ENCODE results near the gene KLHL26.

The KLHL26 gene

DNA sequence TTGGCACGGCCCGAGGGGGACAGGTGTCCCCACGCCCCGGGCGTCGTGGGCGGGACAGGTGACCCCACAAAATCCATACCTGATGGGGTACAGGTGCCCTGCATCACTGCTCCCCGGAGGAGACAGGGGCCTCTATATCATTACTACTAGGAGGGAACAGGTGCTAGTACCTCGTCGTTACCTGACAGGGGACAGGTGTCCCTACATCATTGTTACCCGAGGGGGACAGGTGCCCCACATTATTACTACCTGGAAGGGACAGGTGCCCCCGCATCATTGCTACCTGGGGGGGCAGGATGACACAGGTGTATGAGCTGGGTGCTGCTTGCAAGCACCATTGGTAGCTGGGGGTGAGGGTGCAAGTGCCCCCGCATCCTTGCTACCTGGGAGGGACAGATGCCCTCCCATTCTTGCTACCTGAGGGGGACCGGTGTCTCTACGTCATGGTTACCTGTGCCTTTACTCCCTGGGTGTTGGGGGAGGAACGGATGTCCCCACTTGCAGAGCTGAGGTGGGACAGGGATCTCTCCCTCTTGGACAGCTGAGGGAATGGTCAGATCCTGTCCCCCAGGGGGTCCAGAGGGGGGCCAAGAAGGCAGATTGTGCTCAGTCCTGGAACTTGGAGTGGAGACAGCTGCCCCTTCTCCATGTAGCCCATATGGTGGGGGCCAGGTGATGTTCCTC lies 47.3 kb downstream of the KLHL26 start:
- DNase-seq (ENCODE audit: low read depth) = no peak

DNA sequence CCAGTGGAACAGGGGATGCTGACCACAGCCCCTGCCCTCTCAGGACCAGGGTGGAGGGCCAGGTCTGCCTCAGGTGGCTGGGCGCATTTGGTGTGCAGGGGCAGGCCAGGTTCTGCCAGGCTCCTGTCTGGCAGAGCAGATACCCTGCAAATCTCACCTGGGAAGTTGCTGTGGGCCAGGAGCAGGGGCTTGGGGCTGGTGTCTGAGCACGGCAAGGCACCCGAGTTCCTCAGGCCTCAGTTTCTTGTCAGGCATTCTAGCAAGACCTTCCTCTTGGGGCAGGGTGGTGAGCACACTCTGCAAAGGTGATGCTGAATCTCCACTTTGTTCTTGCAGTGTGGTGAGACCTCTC lies 47.8 kb downstream of the KLHL26 start:
- no peak for DNase-seq (ENCODE audit: low read depth)

DNA sequence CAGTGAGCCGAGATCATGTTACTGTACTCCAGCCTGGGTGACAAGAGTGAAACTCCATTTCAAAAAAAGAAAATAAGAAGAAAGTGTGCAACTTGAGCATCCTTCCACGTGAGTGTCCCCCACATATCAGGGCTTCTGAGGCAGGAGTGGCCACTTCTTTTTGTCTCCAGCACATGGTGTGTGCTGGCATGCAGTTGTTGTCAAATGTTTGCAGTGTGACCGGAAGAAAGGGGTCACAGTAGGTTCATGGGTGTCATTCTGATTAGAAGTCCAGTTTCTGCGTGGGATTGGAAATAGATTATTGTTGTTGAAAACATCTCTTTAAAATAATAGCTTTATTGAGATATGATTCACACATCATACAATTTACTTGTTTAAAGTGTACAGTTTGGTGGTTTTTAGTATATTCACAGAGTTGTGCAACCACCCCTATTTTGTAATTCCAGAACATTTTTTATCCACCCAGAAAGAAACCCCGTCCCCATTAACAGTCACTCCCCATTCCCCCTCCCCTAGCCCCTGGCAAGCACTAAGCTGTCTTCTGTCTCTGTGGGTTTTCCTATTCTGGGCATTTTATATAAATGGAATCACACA lies 48.9 kb downstream of the KLHL26 start:
- no peak for DNase-seq (ENCODE audit: low read depth)

DNA sequence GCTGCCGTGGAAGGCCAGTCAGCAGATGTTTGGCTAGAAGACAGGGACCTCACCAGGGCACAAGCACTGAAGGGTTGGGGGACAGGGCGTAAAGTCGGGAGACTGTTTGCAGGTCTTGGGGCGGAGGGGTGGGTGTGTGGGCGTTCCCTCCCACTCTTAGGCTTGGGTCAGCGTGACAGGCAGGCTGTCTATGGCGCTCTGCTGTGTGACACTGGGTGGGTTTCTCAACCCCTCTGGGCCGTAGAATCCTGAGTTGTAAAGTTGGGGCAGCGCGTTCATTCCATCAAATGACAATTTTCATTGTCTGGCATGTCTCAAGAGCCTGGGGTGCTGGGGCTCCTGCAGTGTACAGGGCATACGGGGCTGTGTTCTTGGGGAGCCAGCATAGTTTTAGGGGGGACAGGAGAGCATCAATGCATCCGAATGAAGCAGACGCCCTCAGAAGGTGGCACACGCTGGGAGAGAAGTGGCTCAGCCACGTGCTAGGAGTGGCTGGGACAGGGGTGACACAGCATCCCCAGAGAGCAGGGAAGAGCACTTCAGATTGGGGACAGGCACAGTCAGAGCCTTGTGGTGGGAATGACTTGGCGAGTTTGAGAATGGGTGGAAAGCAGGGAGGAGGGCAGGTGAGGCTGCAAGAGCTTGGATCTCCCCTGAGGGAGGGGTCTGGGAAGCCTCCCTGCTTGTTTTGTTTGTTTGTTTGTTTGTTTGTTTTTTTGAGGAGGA lies 51.1 kb downstream of the KLHL26 start:
- DNase-seq (ENCODE audit: low read depth) = no peak

DNA sequence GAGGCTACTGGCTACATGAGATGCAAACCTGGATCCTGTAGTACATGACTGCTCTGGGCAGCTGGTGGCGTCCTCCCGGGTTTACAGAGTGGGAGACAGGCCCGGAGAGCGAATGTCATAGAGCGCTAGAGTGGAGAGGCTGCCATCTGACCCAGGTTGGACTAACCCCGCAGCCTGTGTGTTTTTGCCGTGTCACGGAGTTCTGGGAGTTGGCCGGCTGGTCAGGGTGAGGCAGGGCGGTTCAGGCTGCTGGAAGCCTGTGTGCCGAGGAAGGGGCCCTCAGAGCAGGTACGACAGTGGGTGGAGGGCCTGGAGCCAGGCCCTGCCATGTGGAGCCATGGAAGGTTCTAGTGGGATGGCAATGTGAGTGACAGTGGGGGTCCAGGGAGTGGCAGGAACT lies 59.2 kb downstream of the KLHL26 start:
- no peak for DNase-seq (ENCODE audit: low read depth)

DNA sequence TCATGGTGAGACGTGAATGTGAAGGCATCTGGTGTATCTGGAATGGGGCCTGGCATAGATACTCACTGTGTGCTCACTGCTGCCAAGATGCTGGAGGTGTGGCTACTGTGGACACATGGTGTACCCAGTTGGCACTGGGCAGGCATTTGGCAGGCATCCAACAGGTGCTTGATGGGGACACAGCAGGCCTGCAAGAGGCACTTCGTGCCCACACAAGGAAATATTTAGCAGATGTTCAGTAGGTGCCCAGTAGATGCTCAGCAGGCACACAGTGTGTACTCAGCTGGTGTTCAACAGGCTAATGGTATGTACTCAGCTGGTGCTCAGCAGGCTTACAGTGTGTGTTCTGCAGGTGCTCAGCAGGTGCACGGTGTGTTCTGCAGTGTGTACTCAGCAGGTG lies 60.9 kb downstream of the KLHL26 start:
- no peak for DNase-seq (ENCODE audit: low read depth)

DNA sequence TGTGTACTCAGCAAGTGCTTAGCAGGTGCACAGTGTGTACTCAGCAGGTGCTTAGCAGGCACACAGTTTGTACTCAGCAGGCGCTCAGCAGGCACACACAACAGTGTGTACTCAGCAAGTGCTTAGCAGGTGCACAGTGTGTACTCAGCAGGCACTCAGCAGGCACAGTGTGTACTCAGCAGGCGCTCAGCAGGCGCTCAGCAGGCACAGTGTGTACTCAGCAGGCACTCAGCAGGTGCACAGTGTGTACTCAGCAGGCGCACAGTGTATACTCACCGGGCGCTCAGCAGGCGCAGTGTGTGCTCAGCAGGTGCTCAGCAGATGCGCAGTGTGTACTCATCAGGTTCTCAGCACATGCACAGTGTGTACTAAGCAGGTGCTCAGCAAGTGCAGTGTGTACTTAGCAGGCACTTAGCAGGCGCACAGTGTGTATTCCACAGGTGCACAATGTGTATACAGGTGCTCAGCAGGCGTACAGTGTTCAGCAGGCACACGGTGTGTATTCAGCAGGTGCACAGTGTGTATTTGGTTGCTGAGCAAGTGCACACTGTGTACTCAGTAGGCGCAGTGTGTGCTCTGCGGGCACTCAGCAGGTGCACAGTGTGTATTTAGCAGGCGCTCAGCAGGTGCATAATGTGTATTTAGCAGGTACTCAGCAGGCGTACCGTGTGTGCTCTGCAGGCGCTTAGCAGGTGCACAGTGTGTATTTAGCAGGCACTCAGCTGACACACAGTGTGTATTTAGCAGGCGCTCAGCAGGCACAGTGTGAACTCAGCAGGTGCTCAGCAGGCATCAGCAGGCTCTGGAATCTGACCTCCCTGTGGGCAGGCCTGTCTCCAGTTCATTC lies 61.7 kb downstream of the KLHL26 start:
- no peak for DNase-seq (ENCODE audit: low read depth)

DNA sequence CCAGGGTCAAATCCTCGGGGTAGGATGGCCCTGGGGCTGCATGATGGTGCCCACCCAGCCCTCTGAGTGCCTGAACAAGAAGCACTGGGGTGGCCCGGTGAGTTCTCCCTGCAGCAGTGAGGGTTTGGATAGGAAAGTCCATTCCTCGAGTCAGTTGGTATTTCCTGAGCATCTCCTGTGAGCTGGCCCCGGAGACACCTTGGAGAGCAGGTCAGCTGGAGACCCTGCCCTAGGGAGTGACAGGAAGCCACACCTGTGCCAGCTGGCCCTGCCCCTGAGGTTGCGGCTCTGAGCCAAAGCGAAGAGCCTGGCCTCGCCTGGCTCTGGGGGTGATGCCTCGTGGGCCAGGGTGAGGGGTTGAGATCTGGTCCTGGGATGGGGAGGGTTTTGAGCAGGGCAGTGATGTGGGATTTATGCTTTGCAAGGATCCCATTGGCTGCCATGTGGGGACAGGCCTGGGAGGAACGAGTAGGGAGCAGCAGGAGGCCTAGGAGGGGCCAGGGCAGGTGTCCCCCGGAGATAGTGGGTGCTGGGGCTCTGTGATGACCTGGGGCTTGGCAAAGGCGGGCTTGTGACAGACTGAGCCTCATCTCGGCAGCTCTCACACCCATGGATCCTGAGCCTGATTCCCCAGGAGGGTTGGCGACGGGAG lies 62.7 kb downstream of the KLHL26 start:
- no peak for DNase-seq (ENCODE audit: low read depth)

DNA sequence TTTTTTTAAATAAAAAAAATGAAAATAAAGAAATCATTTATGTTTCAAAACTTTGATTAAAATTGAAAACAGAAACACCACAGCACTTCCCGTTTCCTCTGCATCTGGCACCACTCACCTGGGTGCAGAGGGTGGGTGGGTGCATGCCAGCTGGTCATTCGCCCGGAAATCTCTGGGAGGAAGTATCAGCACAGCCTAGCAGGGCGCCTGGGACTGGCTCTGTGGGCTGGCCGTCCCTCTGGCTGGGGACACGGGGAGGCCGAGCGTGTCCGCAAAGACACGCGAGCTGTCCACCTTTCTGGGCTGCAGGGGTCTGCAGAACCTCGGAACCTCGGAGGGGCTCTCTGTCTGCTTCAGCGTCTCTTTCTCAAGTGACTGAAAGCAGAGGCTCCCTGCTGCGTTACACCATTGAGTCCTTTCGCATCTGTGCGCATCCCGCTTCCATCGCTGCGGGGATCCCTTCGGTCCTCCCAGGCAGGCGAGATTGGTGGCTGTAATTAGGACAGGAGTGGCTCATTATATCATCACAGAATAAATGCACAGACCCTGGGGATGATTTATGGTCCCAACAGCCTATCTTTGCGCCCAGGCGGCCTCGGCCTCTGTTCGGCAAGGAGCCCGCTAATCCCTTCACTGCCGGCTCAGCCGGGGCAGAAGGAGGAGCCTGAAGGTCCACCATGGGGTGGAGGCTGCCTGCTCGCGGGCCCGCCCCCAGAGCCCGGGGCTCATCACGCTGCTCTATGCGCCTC lies 63.8 kb downstream of the KLHL26 start:
- peak; percentile 46 for DNase-seq (ENCODE audit: low read depth)

DNA sequence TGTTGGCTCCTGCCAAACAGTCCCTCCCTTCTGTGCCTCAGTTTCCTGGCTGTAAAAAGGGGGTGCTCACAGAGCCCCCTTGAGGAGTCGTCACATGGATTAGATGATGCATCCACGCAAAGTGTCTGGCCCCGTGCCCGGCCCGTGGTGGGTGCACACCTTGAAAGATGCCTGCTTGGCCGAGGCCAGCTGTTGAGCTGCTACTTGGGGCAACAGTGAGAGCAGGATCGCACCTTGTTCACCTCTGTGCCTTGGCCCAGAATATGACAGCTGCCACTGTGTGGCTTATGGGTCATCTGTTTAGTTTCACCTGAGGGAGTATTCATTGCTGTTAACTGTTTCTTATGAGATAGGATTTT lies 64.4 kb downstream of the KLHL26 start:
- DNase-seq (ENCODE audit: low read depth) = no peak

DNA sequence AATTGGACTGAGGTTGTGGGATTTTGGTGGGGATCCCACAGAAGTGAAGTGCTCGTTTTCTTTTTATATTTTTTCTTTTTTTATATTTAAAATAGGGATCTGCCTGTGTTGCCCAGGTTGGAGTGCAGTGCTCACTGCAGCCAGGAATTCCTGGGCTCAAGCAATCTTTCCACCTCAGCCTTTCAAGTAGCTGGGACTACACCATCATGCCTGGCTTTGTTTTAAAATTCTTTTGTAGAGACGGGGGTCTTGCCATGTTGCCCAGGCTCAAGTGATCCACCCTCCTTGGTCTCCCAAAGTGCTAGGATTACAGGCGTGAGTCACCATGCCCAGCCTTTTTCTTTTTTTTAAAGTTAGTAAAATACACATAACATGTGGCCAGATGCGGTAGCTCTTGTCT lies 67.2 kb downstream of the KLHL26 start:
- DNase-seq (ENCODE audit: low read depth) = no peak

DNA sequence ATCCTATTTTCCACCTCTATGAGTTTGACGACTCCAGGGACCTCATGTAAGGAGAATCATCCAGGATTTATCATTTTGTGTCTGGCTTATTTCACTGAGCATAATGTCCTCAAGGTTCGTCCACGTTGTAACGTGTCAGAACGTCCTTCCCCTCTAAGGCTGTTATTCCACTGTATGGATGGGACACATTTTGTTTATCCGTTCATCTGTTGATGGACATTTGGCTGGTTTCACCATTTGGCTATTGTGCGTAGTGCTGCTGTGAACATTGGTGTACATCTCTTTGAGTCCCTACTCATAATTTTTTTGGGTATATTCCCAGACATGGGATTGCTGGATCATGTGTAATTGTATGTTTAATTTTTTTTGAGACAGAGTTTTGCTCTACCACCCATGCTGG lies 68.1 kb downstream of the KLHL26 start:
- DNase-seq (ENCODE audit: low read depth) = no peak

DNA sequence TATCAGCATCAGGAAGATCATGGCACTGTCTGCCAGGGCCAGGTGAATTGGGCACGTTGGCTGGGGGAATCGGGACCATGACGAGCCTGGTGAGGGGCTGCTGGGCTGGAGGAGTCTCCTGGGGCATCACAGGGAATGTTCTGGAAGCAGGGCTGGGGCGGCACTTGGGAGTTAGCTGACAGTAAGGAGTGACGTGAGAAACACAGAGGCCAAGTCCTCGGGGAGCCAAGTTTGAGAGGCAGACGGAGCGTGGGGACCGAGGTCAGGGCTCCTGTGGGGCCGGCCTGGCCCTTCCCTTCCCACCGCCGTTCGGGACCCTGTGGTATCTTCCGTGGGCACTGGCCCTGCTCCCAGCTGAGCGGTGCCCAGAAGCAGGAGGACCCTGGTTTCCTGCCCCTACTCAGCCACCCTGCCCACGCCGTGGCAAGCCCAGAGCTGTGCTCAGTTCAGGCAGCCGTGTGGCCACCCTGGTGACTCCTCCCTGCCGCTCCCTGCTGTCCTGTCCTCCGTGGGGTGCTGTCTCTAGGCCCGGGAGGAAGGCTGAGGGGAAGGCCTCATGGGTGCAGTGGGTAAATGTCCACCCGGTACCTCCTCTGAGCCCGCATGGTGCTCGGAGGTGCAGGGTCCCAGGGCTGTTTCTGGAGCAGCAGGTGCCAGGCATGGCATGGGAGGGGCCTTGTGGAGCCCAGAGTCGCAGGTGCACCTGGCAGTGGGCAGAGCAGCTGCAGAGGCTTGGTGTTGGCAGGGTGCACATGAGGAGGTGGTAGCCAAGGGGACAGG lies 71.8 kb downstream of the KLHL26 start:
- no peak for DNase-seq (ENCODE audit: low read depth)

DNA sequence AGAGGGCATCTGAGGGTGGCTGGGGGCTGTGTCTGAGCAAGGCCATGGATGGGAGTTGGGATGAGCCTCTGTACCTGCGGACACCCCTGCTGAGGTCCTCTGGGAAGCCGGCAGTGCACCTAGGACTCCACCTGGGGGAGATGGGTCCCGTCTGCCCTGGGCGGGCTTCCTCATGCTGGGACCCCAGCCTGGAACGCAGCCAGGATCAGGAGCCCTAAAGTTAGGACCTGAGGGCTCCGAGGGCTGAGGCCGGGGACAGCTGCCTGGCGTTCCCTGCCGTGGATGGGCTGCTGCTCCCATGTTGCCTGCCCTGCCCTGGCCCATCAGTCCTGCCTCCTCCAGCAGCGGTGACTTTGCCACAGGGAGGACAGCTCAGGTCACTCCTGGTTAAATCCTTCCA lies 72.7 kb downstream of the KLHL26 start:
- no peak for DNase-seq (ENCODE audit: low read depth)

DNA sequence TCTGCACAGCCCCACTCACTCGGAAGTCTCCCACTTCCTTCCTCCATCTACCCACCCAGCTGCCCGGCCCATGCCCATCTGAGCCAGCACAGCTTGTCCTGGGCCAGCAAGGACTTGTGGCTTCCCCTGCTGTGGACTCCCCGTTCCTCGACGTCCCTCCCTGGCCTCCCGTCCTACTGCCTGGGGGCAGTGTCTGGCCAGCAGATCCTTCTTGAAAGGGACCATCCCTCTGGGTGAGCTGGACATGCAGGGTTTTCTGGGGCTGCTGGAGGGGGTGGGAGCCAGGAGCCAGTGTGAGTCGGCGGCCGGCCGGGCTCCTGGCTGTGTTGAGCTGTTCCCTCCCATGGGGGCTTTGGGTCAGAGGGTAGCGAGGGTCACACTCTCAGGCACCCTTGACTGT lies 73.4 kb downstream of the KLHL26 start:
- DNase-seq (ENCODE audit: low read depth) = no peak

DNA sequence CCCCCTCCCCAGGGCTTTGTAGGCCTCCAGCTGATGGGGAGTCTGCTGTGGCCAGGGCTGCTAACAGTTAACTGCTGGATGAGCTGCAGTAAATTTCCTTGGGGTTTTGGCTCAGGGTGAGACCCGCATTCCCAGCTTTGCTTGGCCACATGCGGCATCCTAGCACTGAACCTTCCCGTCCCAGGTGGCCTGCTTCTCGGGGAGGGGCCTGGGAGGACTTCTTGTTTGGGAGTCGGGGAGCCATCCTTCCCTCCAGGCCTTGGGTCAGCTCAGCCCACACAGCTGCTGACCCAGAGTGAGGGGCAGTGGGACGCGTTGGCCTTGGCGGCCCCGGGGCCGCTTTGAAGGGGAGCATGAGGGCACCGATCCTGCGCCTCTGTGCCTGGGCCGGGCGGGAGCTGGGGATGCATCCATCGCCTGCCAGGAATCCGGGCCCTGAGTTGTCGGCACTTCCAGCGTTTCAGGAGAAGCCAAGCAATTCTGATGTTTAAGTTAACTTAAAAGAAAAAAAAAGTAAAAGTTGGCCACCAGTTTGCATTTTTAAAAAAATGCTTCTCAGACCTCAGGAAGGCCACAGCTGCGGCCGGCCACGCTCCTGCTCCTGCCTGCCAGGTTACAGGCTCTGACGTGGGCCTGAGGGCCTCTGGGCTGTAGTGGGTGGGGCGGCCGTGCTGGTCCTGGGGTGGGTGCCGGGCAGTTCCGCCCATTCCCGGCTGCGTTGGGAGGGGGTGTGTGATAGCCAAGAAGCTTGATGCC lies 74.3 kb downstream of the KLHL26 start:
- no peak for DNase-seq (ENCODE audit: low read depth)

DNA sequence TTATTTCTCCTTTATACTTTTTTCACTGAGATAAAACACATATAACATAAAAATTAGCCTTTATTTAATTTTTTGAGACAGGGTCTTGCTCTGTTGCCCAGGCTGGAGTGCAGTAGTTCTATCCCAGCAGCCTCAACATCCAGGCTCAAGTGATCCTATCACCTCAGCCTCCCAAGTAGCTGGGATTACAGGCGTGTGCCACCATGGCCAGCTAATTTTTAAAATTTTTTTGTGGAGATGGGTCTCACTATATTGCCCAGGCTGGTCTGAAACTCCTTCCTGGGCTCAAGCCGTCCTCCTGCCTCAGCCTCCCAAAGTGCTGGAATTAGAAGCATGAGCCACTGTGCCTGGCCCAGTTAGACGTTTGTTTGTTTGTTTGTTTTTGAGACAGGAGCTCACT lies 75.1 kb downstream of the KLHL26 start:
- DNase-seq (ENCODE audit: low read depth) = no peak

DNA sequence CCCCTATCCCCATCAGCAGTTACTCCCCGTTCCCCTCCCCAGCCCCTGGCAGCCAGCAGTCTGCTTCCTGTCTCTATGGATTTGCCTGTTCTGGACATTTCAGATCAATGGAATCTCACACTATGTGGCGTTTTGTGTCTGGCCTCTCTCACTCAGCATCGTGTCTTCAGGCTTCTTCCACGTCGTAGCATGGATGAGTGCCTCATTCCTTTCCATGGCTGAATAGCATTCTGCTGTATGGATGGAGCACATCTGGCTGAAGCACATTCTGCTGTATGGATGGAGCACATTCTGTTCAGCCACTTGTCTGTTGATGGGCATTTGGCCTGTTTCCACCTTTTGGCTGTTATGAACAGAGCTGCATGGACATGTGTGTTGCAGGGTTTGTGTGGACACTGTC lies 76.2 kb downstream of the KLHL26 start:
- DNase-seq (ENCODE audit: low read depth) = no peak

DNA sequence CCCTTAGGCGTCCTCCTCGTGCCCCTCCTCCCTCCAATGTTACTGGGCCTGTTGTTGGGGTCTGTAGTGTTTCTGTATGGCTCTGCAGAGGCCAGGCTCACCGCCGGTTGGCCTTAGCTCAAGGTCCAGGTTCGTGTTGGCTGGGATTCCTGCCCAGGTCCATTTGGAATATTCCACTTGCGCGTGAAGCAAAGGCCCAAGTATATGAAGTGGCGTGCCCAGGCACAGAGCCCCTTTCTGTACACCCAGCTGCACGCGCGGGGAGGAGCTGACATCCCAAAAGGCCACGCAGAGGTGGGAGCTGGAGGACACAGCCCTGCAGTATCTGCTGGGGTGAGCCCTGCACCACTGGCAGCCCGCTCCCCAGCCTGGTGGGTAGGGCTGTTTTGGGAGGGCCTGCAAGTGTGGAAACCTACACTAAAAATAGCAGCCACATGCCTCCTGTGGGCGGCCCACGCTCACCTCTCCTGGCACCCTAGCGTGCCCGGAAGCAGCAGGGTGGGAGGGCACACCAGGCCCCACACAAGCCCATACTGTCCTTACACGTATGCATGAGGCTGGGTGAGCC lies 76.8 kb downstream of the KLHL26 start:
- no peak for DNase-seq (ENCODE audit: low read depth)

DNA sequence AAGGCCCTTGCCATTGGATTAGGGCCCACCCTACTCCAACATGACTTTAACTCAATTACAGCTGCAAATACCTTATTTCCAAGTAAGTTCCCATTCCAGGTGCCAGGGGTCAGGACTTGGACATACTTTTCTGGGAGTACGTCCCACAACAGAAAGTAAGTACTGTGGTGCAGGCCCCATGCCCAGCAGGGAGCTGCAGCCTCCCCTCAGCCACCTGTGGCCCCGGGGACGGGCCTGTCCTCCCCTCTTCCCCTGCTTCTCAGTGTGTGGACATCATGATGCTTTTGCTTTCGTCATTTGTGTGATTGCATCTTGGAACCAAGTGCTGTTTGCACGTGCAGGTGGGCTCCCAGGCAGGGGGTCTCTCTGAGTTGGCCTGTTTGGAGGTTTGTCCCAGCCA lies 78.6 kb downstream of the KLHL26 start:
- no peak for DNase-seq (ENCODE audit: low read depth)
